Thoracic aorta (tissue), 2 donors: ENCODE measurements around the gene PARD3. TPM values are rescaled to one million over a fixed set of nuclear protein-coding genes. Genes with fewer than 3 reads are reported as not detected.

ENCODE experiments used
- ATAC-seq: fragments of 150-250 bp; one replicate; pipeline ENCODE4 v1.8.0; 2017; ENCODE audit warnings: low read depth; ENCODE audit not compliant: insufficient number of reproducible peaks, low FRiP score
- DNase-seq: peaks from one replicate; pipeline ENCODE4 v3.0.0-alpha.2; 2020; ENCODE audit warnings: low spot score
- H3K27ac ChIP-seq, 2 donors: fragments of 200-600 bp; sonication (generic); 1 replicate in 1 of 2; 2 replicates in 1 of 2; pipeline ENCODE4 v1.5.1; 2016; ENCODE audit warnings: mild to moderate bottlenecking in 2 of 2, moderate library complexity in 2 of 2
- H3K27me3 ChIP-seq: fragments of 200-600 bp; sonication (generic); replicated peaks from 2 replicates; pipeline ENCODE4 v1.6.0; 2016; ENCODE audit warnings: mild to moderate bottlenecking; ENCODE audit not compliant: insufficient read depth
- H3K36me3 ChIP-seq: fragments of 200-600 bp; sonication (generic); one replicate; pipeline ENCODE4 v1.5.1; 2016
- H3K4me1 ChIP-seq, 2 donors: fragments of 200-600 bp; sonication (generic); 1 replicate in 1 of 2; 2 replicates in 1 of 2; pipeline versions ENCODE4 v1.5.1 to v1.6.0; 2016; ENCODE audit warnings: low read depth in 2 of 2, mild to moderate bottlenecking in 1 of 2; ENCODE audit not compliant: control insufficient read depth in 1 of 2
- H3K4me3 ChIP-seq: fragments of 200-600 bp; sonication (generic); 2 replicates; pipeline ENCODE4 v1.5.1; 2016; ENCODE audit warnings: mild to moderate bottlenecking
- H3K9me3 ChIP-seq: fragments of 200-600 bp; sonication (generic); 2 replicates; pipeline ENCODE4 v1.5.1; 2016
- CTCF ChIP-seq: fragments of 200-600 bp; sonication (generic); IDR thresholded peaks from one replicate; pipeline ENCODE4 v1.5.1; 2019; ENCODE audit warnings: antibody characterized with exemption
- total RNA-seq, 2 donors: library from RNA; depleted of rRNA; stranded (reverse); fragments of >200 nt; gene quantifications; one replicate each; pipeline versions ENCODE4 v1.1.0 to v1.2.3, GENCODE V29; 2016

The PARD3 gene
- total RNA-seq, 2 donors from 2014 or later: 16.7 to 34.5 TPM

- no peak overlapping the region for H3K4me3 ChIP-seq
- no peaks in the 10 kb centered on the region for H3K36me3 ChIP-seq
- DNase-seq: no peak
- ATAC-seq: no peak
- no peaks in the 10 kb centered on the region for H3K9me3 ChIP-seq
- no peak for TF ChIP-seq CTCF
- no peak overlapping the region for H3K27ac ChIP-seq
- H3K4me1 ChIP-seq: no peaks in the 10 kb centered on the region
- H3K27me3 ChIP-seq: no peaks in the 10 kb centered on the region
Measured at GRCh38 chr10:34609287-34609940, 205.7 kb downstream of the PARD3 start.

GRCh38 chr10:34607894-34608293 is 207.2 kb downstream of the PARD3 start:
- H3K9me3 ChIP-seq: no peaks in the 10 kb centered on the region
- H3K4me3 ChIP-seq: no peak overlapping the region
- H3K36me3 ChIP-seq: no peaks in the 10 kb centered on the region
- ATAC-seq (no peak), DNase-seq (no peak)
- H3K27ac ChIP-seq: no peak overlapping the region
- H3K27me3 ChIP-seq: no peaks in the 10 kb centered on the region
- TF ChIP-seq CTCF: no peak
- no peaks in the 10 kb centered on the region for H3K4me1 ChIP-seq

- ATAC-seq: no peak
- H3K4me1 ChIP-seq: no peaks in the 10 kb centered on the region
- H3K27ac ChIP-seq: no peak overlapping the region
- H3K4me3 ChIP-seq: no peak overlapping the region
- no peaks in the 10 kb centered on the region for H3K9me3 ChIP-seq
- TF ChIP-seq CTCF: no peak
- no peak for DNase-seq
- no peaks in the 10 kb centered on the region for H3K27me3 ChIP-seq
- no peaks in the 10 kb centered on the region for H3K36me3 ChIP-seq
Measured at GRCh38 chr10:34606890-34607289, 208.2 kb downstream of the PARD3 start.

GRCh38 chr10:34602478-34602877 is 212.6 kb downstream of the PARD3 start:
- no peak for TF ChIP-seq CTCF
- no peaks in the 10 kb centered on the region for H3K36me3 ChIP-seq
- ATAC-seq (no peak), DNase-seq (no peak)
- H3K4me1 ChIP-seq: no peaks in the 10 kb centered on the region
- H3K9me3 ChIP-seq: no peaks in the 10 kb centered on the region
- no peak overlapping the region for H3K27ac ChIP-seq
- no peaks in the 10 kb centered on the region for H3K27me3 ChIP-seq
- H3K4me3 ChIP-seq: no peak overlapping the region

- no peaks in the 10 kb centered on the region for H3K4me1 ChIP-seq
- no peak for TF ChIP-seq CTCF
- no peak overlapping the region for H3K4me3 ChIP-seq
- H3K9me3 ChIP-seq: no peaks in the 10 kb centered on the region
- H3K27me3 ChIP-seq: no peaks in the 10 kb centered on the region
- no peak overlapping the region for H3K27ac ChIP-seq
- H3K36me3 ChIP-seq: no peaks in the 10 kb centered on the region
- no peak for DNase-seq
- no peak for ATAC-seq
Measured at GRCh38 chr10:34601691-34602090, 213.4 kb downstream of the PARD3 start.
